T-helper 1 cell treated with Interleukin-12 subunit alpha and Interleukin-12 subunit beta and Interleukin-4 antibody, amounts not matched to agents 30 ng/mL and 1 ng/mL, for 36 hours (primary cell): ENCODE measurements around the gene COL7A1. TPM values are rescaled to one million over a fixed set of nuclear protein-coding genes. Genes with fewer than 3 reads are reported as not detected.
"Not testable (repeated sequence)": the region's sequence is repeated elsewhere in the genome, so short reads cannot be mapped to it uniquely, and the experiment has no call there.

Experiments
- intact Hi-C: fragments of 100-400 bp; cut with micrococcal nuclease; formaldehyde crosslinking; loops from one replicate; pipeline ENCODE4 v1.15.1; 2024
- total RNA-seq: library from RNA; stranded (reverse); gene quantifications from 2 replicates; pipeline ENCODE4 v1.2.3, GENCODE V29; 2022

Gene COL7A1
- total RNA-seq, 1 donor from 2014 or later, result 1.9 TPM

- intact Hi-C loops, result loop anchor here (1.0 to 2.0 kb wide), 7 partner anchors 41 to 275 kb away; partner anchors contain the start of genes ATRIP, CCDC51 and TMA7
Measured at GRCh38 chr3:48548126-48548525, 47.0 kb downstream of the COL7A1 start.

GRCh38 chr3:48546203-48546829 lies 48.8 kb downstream of the COL7A1 start:
- intact Hi-C loops, result no loop called here

- intact Hi-C loops, result no loop called here
Measured at GRCh38 chr3:48544141-48544540, 51.0 kb downstream of the COL7A1 start.

DNA sequence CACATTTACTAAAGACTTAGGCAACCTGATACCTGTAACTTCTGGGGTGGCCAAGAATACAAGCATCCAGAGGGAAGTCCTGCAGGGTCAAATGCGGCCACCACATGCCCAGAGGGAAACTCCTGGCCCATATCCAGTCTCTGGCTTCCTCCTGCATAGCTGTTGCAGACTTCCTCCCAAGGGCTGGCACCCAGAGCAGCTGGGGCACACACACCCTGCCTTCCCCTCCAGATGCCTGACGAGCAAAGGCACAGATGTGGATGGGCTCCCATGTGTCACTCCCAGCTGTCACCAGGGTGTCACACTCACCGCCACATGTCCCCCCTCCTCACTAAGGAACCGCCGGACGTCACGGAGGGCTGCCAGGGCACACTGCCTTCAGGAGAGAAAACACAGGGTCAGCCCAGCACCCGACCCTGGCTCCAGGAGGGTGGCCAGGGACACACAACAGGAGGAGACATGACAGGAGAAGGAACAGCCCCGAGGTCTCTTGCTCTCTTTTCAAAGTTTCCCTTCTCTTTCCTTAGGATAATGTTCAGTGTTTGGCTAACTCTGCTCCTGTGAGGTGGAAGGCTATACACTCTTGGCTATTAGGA lies 51.8 kb downstream of the COL7A1 start:
- intact Hi-C loops, result no loop called here

DNA sequence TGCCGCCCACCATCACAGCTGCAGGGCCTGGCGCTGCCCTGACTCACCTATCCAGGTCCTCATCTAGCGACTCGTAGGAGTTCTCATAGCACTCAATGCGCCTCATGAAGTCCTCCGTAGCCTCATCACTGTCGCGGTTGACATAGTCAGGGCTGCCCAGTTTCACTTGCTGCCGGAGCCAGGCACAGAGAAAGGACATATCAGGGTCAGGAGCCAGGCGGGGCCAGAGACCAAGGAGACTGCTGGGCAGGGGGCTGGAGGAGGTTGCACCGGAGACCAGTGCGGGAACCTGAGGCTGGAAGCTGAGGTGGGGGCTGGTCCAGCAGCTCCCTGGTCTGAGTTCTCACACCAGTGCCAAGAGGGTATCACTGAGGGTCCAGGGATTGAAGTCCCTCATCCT lies 56.7 kb downstream of the COL7A1 start:
- intact Hi-C loops, result no loop called here

GRCh38 chr3:48536785-48537184 lies 58.3 kb downstream of the COL7A1 start:
- intact Hi-C loops, result no loop called here

GRCh38 chr3:48536116-48536515 lies 59.0 kb downstream of the COL7A1 start:
- intact Hi-C loops, result no loop called here

DNA sequence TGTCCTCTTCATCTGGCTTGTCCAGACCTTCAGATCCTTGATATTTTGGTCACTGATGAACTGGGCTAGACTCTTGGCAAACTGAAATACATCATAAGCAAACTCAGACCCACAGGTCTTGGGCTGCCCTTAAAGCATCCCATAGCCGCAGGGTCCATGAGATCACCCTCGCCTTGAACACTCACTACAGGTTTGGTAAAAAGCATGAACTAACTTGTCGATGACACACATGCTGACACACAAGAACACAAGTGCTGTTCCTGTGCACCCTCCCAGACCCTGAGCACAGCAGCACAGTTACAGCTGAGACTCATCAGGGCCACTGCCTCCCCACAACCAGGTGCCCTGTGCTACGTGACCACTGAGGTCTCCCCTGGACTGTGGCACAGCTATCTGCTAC lies 59.6 kb downstream of the COL7A1 start:
- intact Hi-C loops, result no loop called here

DNA sequence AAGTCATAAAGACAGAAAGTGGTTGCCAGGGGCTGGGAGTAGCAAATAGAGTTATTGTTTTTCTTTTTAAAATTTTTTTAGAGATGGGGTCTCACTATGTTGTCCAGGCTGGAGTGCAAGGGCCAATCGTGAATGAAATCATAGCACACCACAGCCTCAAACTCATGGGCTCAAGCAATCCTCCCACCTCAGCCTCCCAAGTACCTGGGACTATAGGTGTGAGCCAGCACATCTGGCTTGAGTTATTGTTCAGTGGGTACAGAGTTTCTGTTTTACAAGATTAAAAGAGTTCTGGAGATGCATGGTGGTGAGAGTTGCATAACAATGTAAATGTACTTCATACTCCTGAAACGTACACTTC lies 62.2 kb downstream of the COL7A1 start:
- intact Hi-C loops, result no loop called here

DNA sequence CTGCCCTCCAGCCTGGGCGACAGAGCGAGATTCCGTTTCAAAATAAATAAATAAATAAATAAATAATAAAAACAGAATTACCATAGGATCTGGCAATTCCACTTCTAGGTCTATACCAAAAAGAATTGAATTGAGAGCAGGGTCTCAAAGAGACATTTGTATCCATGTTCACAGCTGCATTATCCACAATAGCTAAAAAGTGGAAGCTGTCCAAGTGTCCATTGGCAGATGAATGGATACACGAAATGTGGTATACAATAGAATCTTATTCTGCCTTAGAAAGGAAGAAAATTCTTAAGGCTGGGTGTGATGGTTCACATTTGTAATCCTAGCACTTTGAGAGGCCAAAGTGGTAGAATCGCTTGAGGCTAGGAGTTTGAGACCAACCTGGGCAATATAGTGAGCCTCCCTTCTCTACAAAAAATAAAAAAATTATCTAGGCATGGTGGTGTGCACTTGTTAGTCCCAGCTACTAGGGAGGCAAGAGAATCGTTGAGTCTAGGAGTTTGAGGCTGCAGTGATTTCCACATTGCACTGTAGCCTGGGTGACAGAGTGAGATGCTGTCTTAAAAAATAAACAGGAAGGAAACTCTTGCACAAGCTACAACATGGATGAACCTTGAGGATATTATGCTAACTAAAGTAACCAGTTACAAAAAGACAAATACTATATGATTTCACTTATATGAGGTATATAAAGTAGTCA lies 62.7 kb downstream of the COL7A1 start:
- intact Hi-C loops, result no loop called here

DNA sequence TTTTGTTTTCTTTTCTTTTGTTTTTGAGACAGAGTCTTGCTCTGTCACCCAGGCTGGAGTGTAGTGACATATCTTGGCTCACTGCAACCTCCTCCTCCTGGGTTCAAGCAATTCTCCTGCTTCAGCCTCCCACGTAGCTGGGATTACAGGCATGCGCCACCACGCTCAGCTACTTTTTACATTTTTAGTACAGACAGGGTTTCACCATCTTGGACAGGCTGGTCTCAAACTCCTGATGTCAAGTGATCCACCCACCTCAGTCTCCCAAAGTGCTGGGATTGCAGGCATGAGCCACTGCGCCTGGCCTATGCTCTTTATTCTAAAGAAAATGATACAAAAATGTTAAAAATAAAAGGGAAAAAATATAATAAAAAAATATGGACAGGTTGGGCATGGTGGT lies 64.4 kb downstream of the COL7A1 start:
- intact Hi-C loops, result not testable (repeated sequence)

GRCh38 chr3:48528754-48529153 lies 66.4 kb downstream of the COL7A1 start:
- intact Hi-C loops, result no loop called here

- intact Hi-C loops, result no loop called here
Measured at GRCh38 chr3:48528048-48528447, 67.1 kb downstream of the COL7A1 start.

DNA sequence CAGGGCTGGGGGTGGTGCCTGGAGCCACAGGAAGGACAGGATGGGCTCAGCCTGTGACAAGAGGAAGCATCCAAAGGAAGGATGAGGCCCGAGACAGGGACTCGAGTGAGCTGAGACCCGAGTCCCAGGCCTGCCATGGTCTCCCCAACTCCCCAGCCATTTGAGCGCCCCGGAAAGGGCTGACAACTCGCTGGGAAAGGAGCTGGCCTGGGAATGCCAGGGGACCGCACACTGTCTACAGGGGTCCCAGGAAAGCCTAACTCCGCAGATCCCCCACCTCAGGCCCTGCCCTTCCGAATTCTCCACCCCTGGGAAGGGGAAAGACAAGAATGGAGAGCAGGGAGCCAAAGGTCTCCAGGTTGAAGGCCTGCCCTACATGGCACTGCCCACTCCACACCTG lies 70.2 kb downstream of the COL7A1 start:
- intact Hi-C loops, result no loop called here

DNA sequence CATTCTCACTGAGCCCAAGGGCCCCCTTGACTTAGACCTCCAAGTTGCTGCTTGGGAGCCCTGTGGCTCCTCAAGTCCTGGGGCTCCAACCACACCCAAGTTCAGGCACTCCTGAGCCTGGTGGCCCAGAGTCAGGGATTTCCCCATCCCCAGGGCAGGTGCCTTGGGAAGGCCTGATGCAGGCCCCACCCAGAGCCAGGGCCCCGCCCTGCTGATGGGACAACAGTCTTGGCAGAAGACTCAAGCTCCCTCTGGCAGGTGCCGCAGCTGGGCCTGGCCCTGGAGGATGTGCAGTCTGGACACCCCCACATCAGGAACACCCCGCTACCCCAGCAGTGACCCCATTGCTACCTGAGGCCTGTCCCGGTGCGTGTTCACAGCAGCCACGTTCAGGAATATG lies 73.5 kb downstream of the COL7A1 start:
- intact Hi-C loops, result no loop called here

DNA sequence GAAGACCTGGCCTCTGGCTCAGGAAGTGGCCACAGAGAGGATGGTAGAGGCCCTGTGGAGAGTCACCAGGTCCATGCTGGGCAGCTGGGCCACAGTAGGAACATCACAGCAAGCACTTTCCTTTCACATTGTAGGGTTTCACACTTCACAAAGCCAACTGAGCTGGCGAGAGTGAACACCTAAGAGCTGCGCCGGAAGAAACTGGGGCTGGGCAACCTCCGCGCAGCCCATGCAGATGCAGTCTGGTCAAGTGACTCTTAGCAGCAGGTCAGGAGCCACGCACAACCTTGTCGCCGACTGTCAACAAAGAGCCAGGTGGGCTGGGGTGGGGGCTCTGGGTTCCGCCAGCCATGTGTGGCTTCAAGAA lies 75.9 kb downstream of the COL7A1 start:
- intact Hi-C loops, result no loop called here

DNA sequence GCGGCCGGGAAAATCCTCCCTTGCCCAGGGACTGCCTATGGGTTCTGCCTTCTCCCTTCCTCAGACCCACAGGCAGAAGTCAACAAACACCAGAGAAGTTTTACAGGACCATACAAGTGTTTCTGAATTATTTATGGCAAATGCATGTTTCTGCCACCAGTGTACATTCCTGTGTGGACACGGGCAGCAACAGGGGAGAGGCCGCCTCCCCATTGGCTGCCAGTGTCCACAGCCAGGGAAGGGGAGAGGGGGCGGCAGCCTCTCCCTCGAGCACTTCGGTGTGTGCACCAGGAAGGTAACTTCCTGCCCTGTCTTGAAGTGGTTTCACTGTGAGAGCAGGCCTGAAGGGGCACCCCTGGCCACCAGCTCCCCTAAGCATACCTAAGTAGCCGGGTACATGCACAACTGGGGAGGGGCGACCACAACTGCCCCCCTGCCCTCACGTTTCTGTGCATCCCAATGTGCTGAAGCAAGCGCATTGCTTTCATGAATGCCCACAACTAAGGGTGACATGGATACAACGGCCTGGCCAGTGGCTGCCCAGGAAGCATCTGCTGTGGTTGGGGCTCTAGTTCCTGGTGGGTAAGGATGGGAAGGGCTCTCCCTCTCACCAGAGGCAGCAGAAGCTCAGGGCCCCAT lies 76.4 kb downstream of the COL7A1 start:
- intact Hi-C loops, result no loop called here

DNA sequence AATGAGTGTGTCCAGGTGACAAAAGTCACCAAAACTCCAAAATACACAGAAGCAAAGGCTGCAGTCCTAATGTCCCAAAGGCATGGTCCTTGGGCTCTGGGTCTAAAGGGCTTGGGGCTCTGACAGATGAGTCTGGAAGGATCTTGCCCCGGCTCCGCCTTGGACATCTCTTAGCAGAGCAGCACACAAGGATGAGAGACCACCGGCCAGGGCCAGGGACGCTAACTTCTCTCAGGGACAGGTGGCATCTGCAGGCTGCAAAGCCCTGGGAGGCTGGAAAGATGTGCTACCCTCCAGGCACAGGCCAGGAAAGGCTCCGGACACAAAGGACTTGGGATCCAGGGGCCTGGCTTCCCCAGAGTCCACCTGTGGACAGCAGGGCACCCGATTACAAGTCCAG lies 77.1 kb downstream of the COL7A1 start:
- intact Hi-C loops, result no loop called here

GRCh38 chr3:48516571-48516970 lies 78.6 kb downstream of the COL7A1 start:
- intact Hi-C loops, result no loop called here

GRCh38 chr3:48514431-48515227 lies 80.5 kb downstream of the COL7A1 start:
- intact Hi-C loops, result loop anchor here (1.0 kb wide), 3 partner anchors 7 to 48 kb away; a partner anchor contains a TSS
